ENCODE measurements around the gene NME4. TPM values are rescaled to one million over a fixed set of nuclear protein-coding genes. Genes with fewer than 3 reads are reported as not detected.

The NME4 gene
- total and polyA plus RNA-seq, 10 of the 15 experiments (the other 5 are each of a cell fraction or from before 2014, with no cell fraction given), result 11.0 to 235 (median 97.7) TPM

- ChIA-PET CTCF (interaction anchor here (1.0 to 2.5 kb wide), 10 partner anchors 9 to 296 kb away, joined by 3 to 29 read pairs (median 9); partner anchors contain the start of gene MRPL28), RAD21 (ENCODE audit: unreplicated experiment) (interaction anchor here (0.8 to 1.6 kb wide), 5 partner anchors 9 to 296 kb away, joined by 3 to 19 read pairs (median 5); partner anchors contain the start of gene MRPL28), SMC1A (ENCODE audit: uncharacterized antibody, unreplicated experiment) (interaction anchor here (1.3 to 2.1 kb wide), 3 partner anchors 9 to 254 kb away, joined by 3 to 12 read pairs (median 8); partner anchors contain the start of gene MRPL28), POLR2A (no interaction called here)
- no peaks in the 10 kb centered on the region for H3K9me3 ChIP-seq (replicated peaks; ENCODE audit: control insufficient read depth, insufficient read depth, low read length)
- no peak for DNase-seq (ENCODE audit: low read depth, low spot score)
- BruUV-seq (replicated peaks), result no TSS peak
- H3K4me1 ChIP-seq (ENCODE audit: control insufficient read depth, insufficient read depth, low read length), result no peaks in the 10 kb centered on the region
- peaks cover 0 to 3% of the 10 kb centered on the region in 2 experiments; a peak in 2 of 4 replicates for H3K36me3 ChIP-seq (ENCODE audit: control insufficient read depth in 2 of 2, insufficient read depth in 2 of 2, low read length in 1 of 2)
- no peaks in the 10 kb centered on the region for H4K20me1 ChIP-seq (ENCODE audit: control insufficient read depth, insufficient read depth)
- intact Hi-C loops (cut with micrococcal nuclease; ENCODE audit: unreplicated experiment) (no loop called here), in situ Hi-C loops (cut with MboI) (no loop called here)
- FAIRE-seq, result no peak
- no peak overlapping the region for H3K4me2 ChIP-seq (ENCODE audit: control insufficient read depth, insufficient read depth)
- H3K9ac ChIP-seq (ENCODE audit: control insufficient read depth, insufficient read depth, low read length), result no peak overlapping the region
- H3K27ac ChIP-seq (ENCODE audit: control insufficient read depth, insufficient read depth), result no peak overlapping the region
- TF ChIP-seq GABPA (IDR thresholded peaks at IDR 0.05; ENCODE audit: low read depth) (no peak), FOXM1 (IDR thresholded peaks at IDR 0.05; ENCODE audit: low read depth, low read length) (no peak), NR2F1 (conservative IDR thresholded peaks at IDR 0.05) (no peak), RUNX3 (IDR thresholded peaks at IDR 0.05; ENCODE audit: low read length) (no peak), BMI1 (IDR thresholded peaks at IDR 0.05; ENCODE audit: borderline replicate concordance) (no peak), MXI1 (IDR thresholded peaks at IDR 0.05; ENCODE audit: low read depth, low read length) (no peak), USF1 (IDR thresholded peaks at IDR 0.05; ENCODE audit: borderline replicate concordance, extremely low read length, insufficient read depth, low read depth, low read length) (no peak), YBX1 (IDR thresholded peaks at IDR 0.05) (no peak), NR2C2 (IDR thresholded peaks at IDR 0.05; ENCODE audit: borderline replicate concordance, control insufficient read depth, insufficient read length, low read depth) (no peak), MYC (IDR thresholded peaks at IDR 0.05; ENCODE audit: insufficient read depth, insufficient read length, insufficient replicate concordance, low read length, severe bottlenecking) (no peak), ZNF274 (IDR thresholded peaks at IDR 0.05; ENCODE audit: insufficient read depth, insufficient read length) (no peak), EP300 (IDR thresholded peaks at IDR 0.05; ENCODE audit: borderline replicate concordance in 1 of 2, control insufficient read depth in 1 of 2, low read depth in 2 of 2, low read length in 2 of 2) (no peak), ZZZ3 (IDR thresholded peaks at IDR 0.05; ENCODE audit: control insufficient read depth, insufficient read length, low read depth) (no peak)
- no peak overlapping the region for H2AFZ ChIP-seq (ENCODE audit: control insufficient read depth, low read depth, low read length)
- H3K4me3 ChIP-seq, result no peak overlapping the region
- WGBS (ENCODE audit: insufficient coverage, insufficient replicate concordance, low lambda C conversion rate, missing lambda C conversion rate), result 61% methylated on average over 22 of the region's 30 CpGs
- H3K27me3 ChIP-seq (replicated peaks in 1 of 2; ENCODE audit: control insufficient read depth in 2 of 2, insufficient read depth in 2 of 2, low read length in 1 of 2), result no peaks in the 10 kb centered on the region
- ATAC-seq, result no peak
- H3K79me2 ChIP-seq (ENCODE audit: control insufficient read depth, insufficient read depth, low read length), result no peaks in the 10 kb centered on the region
These were observed 35.6 kb upstream of the NME4 start for GRCh38 chr16:361341-361871.
